HepG2 (cell line): Measurements from ENCODE around the gene PHTF1. TPM values are rescaled to one million over a fixed set of nuclear protein-coding genes. Genes with fewer than 3 reads are reported as not detected.
"Not testable (repeated sequence)": the region's sequence is repeated elsewhere in the genome, so short reads cannot be mapped to it uniquely, and the experiment has no call there.

Experiments
- ATAC-seq: fragments of 200-7000 bp; cut with Tn5 transposase; 3 replicates; pipeline ENCODE4 v1.9.1; 2020; ENCODE audit warnings: mild to moderate bottlenecking, moderate library complexity
- BruUV-seq: library from RNA; stranded (reverse); fragments of 400-500 nt; replicated peaks from 2 replicates; lab custom pipeline; 2021; lab: Mats Ljungman, UMichigan
- CTCF ChIA-PET: fragments of 300-600 bp; formaldehyde crosslinking; extraction: SDS; loops from one replicate; lab custom pipeline; 2021; ENCODE audit warnings: low total read pairs, inconsistent platforms, low intra/inter-chr PET ratio; lab: Yijun Ruan, JAX
- POLR2A ChIA-PET: fragments of 350-600 bp; sonication (Branson Sonifier 250); formaldehyde crosslinking; loops from one replicate; lab custom pipeline; 2020; ENCODE audit warnings: antibody characterized with exemption, inconsistent platforms; lab: Yijun Ruan, JAX
- DNase-seq: peaks from one replicate; pipeline ENCODE4 v3.0.0-alpha.2; 2015; ENCODE audit warnings: low spot score
- FAIRE-seq: peaks from 3 replicates; lab custom pipeline; 2011; peaks lifted over from hg19 to GRCh38; lab: Jason Lieb, UNC
- H2AFZ ChIP-seq: one replicate; pipeline ENCODE4 v1.6.1; 2011; ENCODE audit warnings: low read length, inconsistent platforms
- H3K27ac ChIP-seq: fragments of 300-600 bp; 3 replicates; pipeline ENCODE4 v1.8.0; 2011; ENCODE audit warnings: mixed run types, mild to moderate bottlenecking, mixed read lengths, low read length, inconsistent platforms; ENCODE audit not compliant: insufficient read depth; ENCODE audit errors: extremely low read length
- H3K27me3 ChIP-seq, 2 experiments: fragments of 200-600 bp in 1 of 2; 2 replicates in 1 of 2; 3 replicates in 1 of 2; pipeline versions ENCODE4 v1.6.0 to v1.8.0; 2011; ENCODE audit warnings: low read length in 2 of 2, mild to moderate bottlenecking in 2 of 2, moderate library complexity in 2 of 2, inconsistent platforms in 1 of 2; ENCODE audit not compliant: insufficient read depth in 2 of 2, control insufficient read depth in 1 of 2
- H3K36me3 ChIP-seq, 2 experiments: fragments of 200-600 bp in 1 of 2; replicated peaks in 1 of 2; 2 replicates in 1 of 2; 3 replicates in 1 of 2; pipeline versions ENCODE4 v1.5.1 to v1.8.0; 2011; ENCODE audit warnings: low read length in 2 of 2, inconsistent platforms in 1 of 2; ENCODE audit not compliant: insufficient read depth in 2 of 2, control insufficient read depth in 1 of 2
- H3K4me1 ChIP-seq: 2 replicates; pipeline ENCODE4 v1.5.1; 2012; ENCODE audit warnings: low read length, inconsistent platforms; ENCODE audit not compliant: insufficient read depth
- H3K4me2 ChIP-seq: 2 replicates; pipeline ENCODE4 v1.6.0; 2011; ENCODE audit warnings: low read depth, low read length, inconsistent platforms
- H3K4me3 ChIP-seq, 3 experiments: fragments of 200-600 bp in 1 of 3; sonication (generic), shearing (Covaris generic) in 1 of 3; replicated peaks in 1 of 3; 2 replicates each; pipeline ENCODE4 v1.5.1; 2011 to 2016; ENCODE audit warnings: low read length in 3 of 3, inconsistent platforms in 2 of 3, low read depth in 2 of 3, mild to moderate bottlenecking in 2 of 3, control low read depth in 1 of 3, mixed read lengths in 1 of 3; ENCODE audit not compliant: insufficient read depth in 1 of 3
- H3K79me2 ChIP-seq: one replicate; pipeline ENCODE4 v1.6.1; 2011; ENCODE audit warnings: low read length, inconsistent platforms; ENCODE audit not compliant: insufficient read depth
- H3K9ac ChIP-seq: 2 replicates; pipeline ENCODE4 v1.6.0; 2011; ENCODE audit warnings: mild to moderate bottlenecking, low read depth, low read length, inconsistent platforms; ENCODE audit not compliant: insufficient read depth
- H3K9me3 ChIP-seq: 2 replicates; pipeline ENCODE4 v1.5.1; 2012; ENCODE audit warnings: mild to moderate bottlenecking, low read length
- H4K20me1 ChIP-seq: 2 replicates; pipeline ENCODE4 v1.6.0; 2011; ENCODE audit warnings: inconsistent platforms, mild to moderate bottlenecking, low read length, moderate library complexity; ENCODE audit not compliant: insufficient read depth
- ZC3H13 ChIP-seq: sonication (generic); formaldehyde crosslinking; IDR thresholded peaks from 2 replicates; pipeline ENCODE4 v1.8.1; 2023; ENCODE audit warnings: mild to moderate bottlenecking, missing genetic modification reagents, moderate library complexity
- ZNF282 ChIP-seq: fragments of 450-650 bp; IDR thresholded peaks from 2 replicates; pipeline ENCODE4 v1.6.1; 2018; ENCODE audit not compliant: partially characterized antibody
- ZNF407 ChIP-seq: sonication (generic); formaldehyde crosslinking; IDR thresholded peaks from one replicate; pipeline ENCODE4 v1.5.1; 2020; ENCODE audit warnings: mild to moderate bottlenecking, missing genetic modification reagents; ENCODE audit errors: not compliant biosample characterization
- ZNF652 ChIP-seq: IDR thresholded peaks from 2 replicates; pipeline ENCODE4 v1.6.1; 2016; ENCODE audit warnings: low read depth, borderline replicate concordance
- ZNF777 ChIP-seq: sonication (generic); formaldehyde crosslinking; IDR thresholded peaks from 2 replicates; pipeline ENCODE4 v1.4.0; 2020; ENCODE audit warnings: missing genetic modification reagents
- WGBS: methylation state at CpG from one replicate; pipeline ENCODE4 v1.1.6; 2017; ENCODE audit warnings: low lambda C conversion rate; 5-methylcytosine and 5-hydroxymethylcytosine counted together
- in situ Hi-C: cut with HindIII; loops from 2 replicates; pipeline ENCODE4 v1.10.0; 2017; ENCODE audit warnings: low pct_unique_long_range_greater_than_20kb; ENCODE audit not compliant: extremely low pct_ligation_motif_present
- intact Hi-C: fragments of 100-400 bp; cut with micrococcal nuclease; formaldehyde crosslinking; loops from one replicate; pipeline ENCODE4 v1.10.0; 2022; ENCODE audit not compliant: unreplicated experiment
- polyA plus RNA-seq, 8 experiments: library from polyadenylated mRNA; depleted of rRNA in 3 of 8; stranded (reverse) in 7 of 8; unstranded in 1 of 8; fragments of >200 nt; fragmentation: Illumina TruSeq in 4 of 8; extraction: Trizol in 4 of 8; gene quantifications; 2 replicates each; pipeline versions ENCODE4 v1.2.1 to v1.2.3, GENCODE V29; 2011 to 2016; ENCODE audit warnings: low read depth in 4 of 8, missing spikeins in 1 of 8, mixed read lengths in 1 of 8; ENCODE audit not compliant: insufficient read depth in 1 of 8
- total RNA-seq, 5 experiments: library from RNA; depleted of rRNA; stranded (reverse); fragments of >200 nt; fragmentation: Illumina TruSeq; extraction: Trizol; gene quantifications; 2 replicates each; pipeline ENCODE4 v1.2.3, GENCODE V29; 2016; ENCODE audit warnings: low read depth in 1 of 5

Gene PHTF1
- total and polyA plus RNA-seq, 2 of the 13 experiments (the other 11 are each of a cell fraction or from before 2014, with no cell fraction given), result 5.0 to 19.7 TPM

GRCh38 chr1:113758631-113759332, 504 bp downstream of the PHTF1 start (continued):
- TF ChIP-seq ZNF407 (CRISPR knock-in tag) (peak; percentile 35), ZC3H13 (CRISPR knock-in tag) (no peak), ZNF777 (CRISPR knock-in tag) (no peak)
- TF ChIP-seq, all 625 proteins: peak for 55

GRCh38 chr1:113756461-113756860, 2.8 kb downstream of the PHTF1 start:
- Histone ChIP-seq H3K4me3 (no peak overlapping the region), H4K20me1 (no peaks in the 10 kb centered on the region), H3K9ac (no peak overlapping the region), H3K27ac (no peak overlapping the region), H3K4me2 (0 out of 2 replicates have a peak overlapping the region, but pooled peaks have one; percentile 16), H3K27me3 (no peaks in the 10 kb centered on the region; a peak in 1 of 5 replicates), H3K4me1 (peaks cover 35% of the 10 kb centered on the region), H2AFZ (no peak overlapping the region), H3K9me3 (no peaks in the 10 kb centered on the region), H3K36me3 (peaks cover 2 to 6% of the 10 kb centered on the region in 2 experiments; a peak in 1 of 5 replicates), H3K79me2 (peaks cover 11% of the 10 kb centered on the region)
- ATAC-seq, result no peak
- POLR2A ChIA-PET, result no interaction called here
- DNase-seq, result no peak
- intact Hi-C loops (no loop called here), in situ Hi-C loops (no loop called here)
- no TSS peak for BruUV-seq
- WGBS, result 95% methylated on average over 1 of the region's 1 CpG
- TF ChIP-seq ZNF652 (peak; percentile 26; the same call in 1 of the 2 replicates), ZNF282 (no peak)
- FAIRE-seq, result no peak
- CTCF ChIA-PET, result no interaction called here

- H3K27me3 ChIP-seq, H3K9ac ChIP-seq, H2AFZ ChIP-seq, POLR2A ChIA-PET, H3K4me2 ChIP-seq, BruUV-seq, H3K36me3 ChIP-seq, in situ Hi-C loops, H3K9me3 ChIP-seq, ATAC-seq, DNase-seq, FAIRE-seq, intact Hi-C loops, H3K4me3 ChIP-seq, H3K27ac ChIP-seq, CTCF ChIA-PET, H4K20me1 ChIP-seq: not testable (repeated sequence)
- Histone ChIP-seq H3K4me1 (peaks cover 27% of the 10 kb centered on the region), H3K79me2 (peaks cover 11% of the 10 kb centered on the region)
- WGBS, result 94% methylated on average over 6 of the region's 6 CpGs
These were observed 6.0 kb downstream of the PHTF1 start for GRCh38 chr1:113753333-113753732.
